HEK293 (cell line): ENCODE data around the gene NEK1.

Experiments used
- CTCF ChIA-PET: fragments of 350-600 bp; formaldehyde crosslinking; extraction: SDS; loops from one replicate; lab custom pipeline; 2021; ENCODE audit warnings: antibody characterized with exemption; lab: Yijun Ruan, JAX
- POLR2A ChIA-PET: fragments of 300-600 bp; formaldehyde crosslinking; extraction: SDS; loops from one replicate; lab custom pipeline; 2020; ENCODE audit warnings: antibody characterized with exemption, inconsistent platforms; lab: Yijun Ruan, JAX
- H3K27ac ChIP-seq: fragments of 200-500 bp; sonication (Bioruptor generic); 2 replicates; pipeline ENCODE4 v1.5.1; 2014; ENCODE audit warnings: low read depth, low read length, control low read depth, inconsistent platforms; ENCODE audit errors: extremely low read depth
- H3K36me3 ChIP-seq, 2 experiments: fragments of 200-500 bp in 1 of 2; sonication (Bioruptor generic) in 1 of 2; 1 replicate in 1 of 2; 2 replicates in 1 of 2; pipeline ENCODE4 v1.5.1; 2014 to 2017; ENCODE audit warnings: inconsistent platforms in 2 of 2, low read length in 2 of 2; ENCODE audit not compliant: control insufficient read depth in 2 of 2, insufficient read depth in 1 of 2
- H3K4me1 ChIP-seq: fragments of 200-500 bp; sonication (Bioruptor generic); 2 replicates; pipeline ENCODE4 v1.5.1; 2014; ENCODE audit warnings: mild to moderate bottlenecking, low read length, inconsistent platforms; ENCODE audit not compliant: control insufficient read depth, insufficient read depth
- H3K4me3 ChIP-seq: 2 replicates; pipeline ENCODE4 v1.5.1; 2011; ENCODE audit warnings: low read depth, mild to moderate bottlenecking, control low read depth, low read length, moderate library complexity
- H3K9me3 ChIP-seq: fragments of 200-500 bp; sonication (Bioruptor generic); 2 replicates; pipeline ENCODE4 v1.5.1; 2014; ENCODE audit warnings: low read depth, low read length, inconsistent platforms; ENCODE audit not compliant: control insufficient read depth, insufficient read depth
- BCL11A ChIP-seq: fragments of 450-650 bp; formaldehyde crosslinking; IDR thresholded peaks from 2 replicates; pipeline ENCODE4 v1.5.1; 2016; ENCODE audit warnings: low read depth, missing biosample characterization, missing genetic modification characterization
- FEZF1 ChIP-seq: fragments of 450-650 bp; formaldehyde crosslinking; IDR thresholded peaks from 2 replicates; pipeline ENCODE4 v1.5.1; 2016; ENCODE audit warnings: missing biosample characterization, missing genetic modification characterization
- GLI2 ChIP-seq: fragments of 450-650 bp; formaldehyde crosslinking; IDR thresholded peaks from 2 replicates; pipeline ENCODE4; 2017; ENCODE audit warnings: missing biosample characterization, missing genetic modification characterization, low read depth, borderline replicate concordance
- KLF16 ChIP-seq: fragments of 450-650 bp; formaldehyde crosslinking; IDR thresholded peaks from 2 replicates; pipeline ENCODE4 v1.5.1; 2017; ENCODE audit warnings: missing biosample characterization, missing genetic modification characterization
- KLF7 ChIP-seq: fragments of 450-650 bp; formaldehyde crosslinking; IDR thresholded peaks from 2 replicates; pipeline ENCODE4 v1.5.1; 2016; ENCODE audit warnings: missing biosample characterization, missing genetic modification characterization, borderline replicate concordance
- PRDM1 ChIP-seq: fragments of 450-650 bp; formaldehyde crosslinking; IDR thresholded peaks from 2 replicates; pipeline ENCODE4; 2016; ENCODE audit warnings: missing biosample characterization, missing genetic modification characterization
- SALL2 ChIP-seq: fragments of 450-650 bp; formaldehyde crosslinking; IDR thresholded peaks from 2 replicates; pipeline ENCODE4 v1.5.0; 2017; ENCODE audit warnings: missing biosample characterization, mild to moderate bottlenecking, missing genetic modification characterization, borderline replicate concordance
- ZBTB48 ChIP-seq: fragments of 450-650 bp; formaldehyde crosslinking; IDR thresholded peaks from 2 replicates; pipeline ENCODE4 v1.5.1; 2016; ENCODE audit warnings: missing biosample characterization, missing genetic modification characterization
- ZFP37 ChIP-seq: fragments of 450-650 bp; formaldehyde crosslinking; IDR thresholded peaks from 2 replicates; pipeline ENCODE4 v1.5.1; 2016; ENCODE audit warnings: missing biosample characterization, missing genetic modification characterization
- ZNF114 ChIP-seq: fragments of 450-650 bp; formaldehyde crosslinking; IDR thresholded peaks from 2 replicates; pipeline ENCODE4 v1.5.0; 2017; ENCODE audit warnings: missing biosample characterization, missing genetic modification characterization
- ZNF157 ChIP-seq: fragments of 450-650 bp; formaldehyde crosslinking; IDR thresholded peaks from 2 replicates; pipeline ENCODE4 v1.5.1; 2016; ENCODE audit warnings: missing biosample characterization, missing genetic modification characterization
- ZNF214 ChIP-seq: fragments of 450-650 bp; formaldehyde crosslinking; IDR thresholded peaks from 2 replicates; pipeline ENCODE4 v1.5.1; 2017; ENCODE audit warnings: missing biosample characterization, mild to moderate bottlenecking, missing genetic modification characterization, borderline replicate concordance
- ZNF37A ChIP-seq: fragments of 450-650 bp; IDR thresholded peaks from 2 replicates; pipeline ENCODE4 v1.5.1; 2018; ENCODE audit warnings: missing biosample characterization, missing genetic modification characterization
- ZNF510 ChIP-seq: fragments of 450-650 bp; formaldehyde crosslinking; IDR thresholded peaks from 2 replicates; pipeline ENCODE4 v1.5.1; 2018; ENCODE audit warnings: mild to moderate bottlenecking, missing genetic modification characterization, missing biosample characterization; ENCODE audit not compliant: insufficient replicate concordance
- ZNF514 ChIP-seq: fragments of 450-650 bp; formaldehyde crosslinking; IDR thresholded peaks from 2 replicates; pipeline ENCODE4 v1.5.1; 2016; ENCODE audit warnings: missing biosample characterization, missing genetic modification characterization
- ZNF600 ChIP-seq: fragments of 450-650 bp; formaldehyde crosslinking; IDR thresholded peaks from 2 replicates; pipeline ENCODE4 v1.5.1; 2016; ENCODE audit warnings: missing biosample characterization, missing genetic modification characterization
- ZNF610 ChIP-seq: fragments of 450-650 bp; formaldehyde crosslinking; IDR thresholded peaks from 2 replicates; pipeline ENCODE4 v1.5.1; 2016; ENCODE audit warnings: missing biosample characterization, missing genetic modification characterization, borderline replicate concordance
- ZNF707 ChIP-seq: fragments of 450-650 bp; formaldehyde crosslinking; IDR thresholded peaks from 2 replicates; pipeline ENCODE4 v1.5.1; 2016; ENCODE audit warnings: missing biosample characterization, missing genetic modification characterization
- ZSCAN16 ChIP-seq: fragments of 450-650 bp; formaldehyde crosslinking; IDR thresholded peaks from 2 replicates; pipeline ENCODE4 v1.5.1; 2016; ENCODE audit warnings: missing biosample characterization, missing genetic modification characterization
- TF ChIP-seq, protein P1 (sequence below): fragments of 450-650 bp; formaldehyde crosslinking; IDR thresholded peaks from 2 replicates; pipeline ENCODE4 v1.5.1; 2016; ENCODE audit warnings: missing biosample characterization, missing genetic modification characterization
- TF ChIP-seq, protein P2 (sequence below): fragments of 450-650 bp; formaldehyde crosslinking; IDR thresholded peaks from 2 replicates; pipeline ENCODE4; 2016; ENCODE audit warnings: missing biosample characterization, missing genetic modification characterization
- TF ChIP-seq, protein P3 (sequence below): fragments of 450-650 bp; formaldehyde crosslinking; IDR thresholded peaks from 2 replicates; pipeline ENCODE4 v1.5.1; 2016; ENCODE audit warnings: missing biosample characterization, missing genetic modification characterization

Gene NEK1

DNA sequence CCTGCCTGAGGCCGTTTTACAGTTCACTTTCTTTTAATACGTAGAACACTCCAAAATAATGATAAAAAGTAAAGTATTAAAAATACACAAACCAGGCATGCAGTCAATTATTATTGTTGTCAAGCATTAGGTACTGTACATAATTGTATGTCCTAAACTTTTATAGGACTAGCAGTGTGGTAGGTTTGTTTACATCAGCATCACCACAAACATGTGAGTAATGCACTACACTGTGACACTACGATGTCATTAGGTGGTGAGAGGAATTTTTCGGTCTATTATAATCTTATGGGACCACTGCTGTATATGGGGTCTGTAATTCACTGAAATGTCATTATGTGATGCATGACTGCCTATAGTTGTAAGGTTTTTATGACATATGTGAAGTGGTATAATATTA lies 192.1 kb downstream of the NEK1 start:
- TF ChIP-seq GLI2 (no peak), ZNF114 (tag by site-specific recombination) (no peak), ZFP37 (tag by site-specific recombination) (no peak), ZNF214 (tag by site-specific recombination) (no peak)
- CTCF ChIA-PET = interaction anchor here (0.7 kb wide), 1 partner anchor 11 kb away, joined by 3 read pairs; no protein-coding TSS in a partner anchor
- Histone ChIP-seq H3K27ac (no peak overlapping the region), H3K4me3 (no peak overlapping the region), H3K4me1 (no peaks in the 10 kb centered on the region), H3K9me3 (no peaks in the 10 kb centered on the region), H3K36me3 (peaks cover 0 to 4% of the 10 kb centered on the region in 2 experiments; a peak in 1 of 3 replicates)
- POLR2A ChIA-PET = no interaction called here

DNA sequence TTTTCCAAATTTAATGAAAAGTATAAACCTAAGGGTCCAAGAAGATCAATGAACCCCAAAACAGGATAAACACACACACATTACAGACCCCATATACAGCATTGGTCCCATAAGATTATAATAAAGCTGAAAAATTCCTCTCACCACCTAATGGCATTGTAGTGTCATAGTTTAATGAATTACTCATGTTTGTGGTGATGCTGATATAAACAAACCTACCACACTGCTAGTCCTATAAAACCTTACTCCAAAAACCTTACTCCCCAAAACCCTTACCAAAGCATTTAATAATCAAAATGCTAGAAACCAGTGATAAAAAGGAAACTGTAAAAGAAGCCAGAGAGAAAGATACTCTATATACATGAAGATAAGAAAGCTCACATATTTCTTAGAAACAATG lies 193.5 kb downstream of the NEK1 start:
- CTCF ChIA-PET = no interaction called here
- POLR2A ChIA-PET = no interaction called here
- TF ChIP-seq KLF7 (tag by site-specific recombination) (no peak), BCL11A (tag by site-specific recombination) (no peak), ZBTB48 (tag by site-specific recombination) (no peak), FEZF1 (tag by site-specific recombination) (no peak), ZNF514 (tag by site-specific recombination) (no peak), ZNF707 (tag by site-specific recombination) (no peak), ZNF510 (tag by site-specific recombination) (no peak), ZSCAN16 (no peak), ZNF600 (tag by site-specific recombination) (no peak), ZNF37A (tag by site-specific recombination) (no peak), ZNF610 (tag by site-specific recombination) (no peak), ZNF157 (tag by site-specific recombination) (no peak), PRDM1 (tag by site-specific recombination) (no peak), KLF16 (tag by site-specific recombination) (no peak), SALL2 (tag by site-specific recombination) (no peak)
- TF ChIP-seq, protein P1, sequence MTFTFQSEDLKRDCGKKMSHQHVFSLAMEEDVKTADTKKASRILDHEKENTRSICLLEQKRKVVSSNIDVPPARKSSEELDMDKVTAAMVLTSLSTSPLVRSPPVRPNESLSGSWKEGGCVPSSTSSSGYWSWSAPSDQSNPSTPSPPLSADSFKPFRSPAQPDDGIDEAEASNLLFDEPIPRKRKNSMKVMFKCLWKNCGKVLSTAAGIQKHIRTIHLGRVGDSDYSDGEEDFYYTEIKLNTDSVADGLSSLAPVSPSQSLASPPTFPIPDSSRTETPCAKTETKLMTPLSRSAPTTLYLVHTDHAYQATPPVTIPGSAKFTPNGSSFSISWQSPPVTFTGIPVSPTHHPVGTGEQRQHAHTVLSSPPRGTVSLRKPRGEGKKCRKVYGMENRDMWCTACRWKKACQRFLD = no peak
- TF ChIP-seq, protein P2, sequence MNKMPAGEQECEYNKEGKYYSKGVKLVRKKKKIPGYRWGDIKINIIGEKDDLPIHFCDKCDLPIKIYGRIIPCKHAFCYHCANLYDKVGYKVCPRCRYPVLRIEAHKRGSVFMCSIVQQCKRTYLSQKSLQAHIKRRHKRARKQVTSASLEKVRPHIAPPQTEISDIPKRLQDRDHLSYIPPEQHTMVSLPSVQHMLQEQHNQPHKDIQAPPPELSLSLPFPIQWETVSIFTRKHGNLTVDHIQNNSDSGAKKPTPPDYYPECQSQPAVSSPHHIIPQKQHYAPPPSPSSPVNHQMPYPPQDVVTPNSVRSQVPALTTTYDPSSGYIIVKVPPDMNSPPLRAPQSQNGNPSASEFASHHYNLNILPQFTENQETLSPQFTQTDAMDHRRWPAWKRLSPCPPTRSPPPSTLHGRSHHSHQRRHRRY (tag by site-specific recombination) = no peak
- TF ChIP-seq, protein P3, sequence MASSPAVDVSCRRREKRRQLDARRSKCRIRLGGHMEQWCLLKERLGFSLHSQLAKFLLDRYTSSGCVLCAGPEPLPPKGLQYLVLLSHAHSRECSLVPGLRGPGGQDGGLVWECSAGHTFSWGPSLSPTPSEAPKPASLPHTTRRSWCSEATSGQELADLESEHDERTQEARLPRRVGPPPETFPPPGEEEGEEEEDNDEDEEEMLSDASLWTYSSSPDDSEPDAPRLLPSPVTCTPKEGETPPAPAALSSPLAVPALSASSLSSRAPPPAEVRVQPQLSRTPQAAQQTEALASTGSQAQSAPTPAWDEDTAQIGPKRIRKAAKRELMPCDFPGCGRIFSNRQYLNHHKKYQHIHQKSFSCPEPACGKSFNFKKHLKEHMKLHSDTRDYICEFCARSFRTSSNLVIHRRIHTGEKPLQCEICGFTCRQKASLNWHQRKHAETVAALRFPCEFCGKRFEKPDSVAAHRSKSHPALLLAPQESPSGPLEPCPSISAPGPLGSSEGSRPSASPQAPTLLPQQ = no peak

More for the DNA sequence above, 193.5 kb downstream of the NEK1 start:
- H3K4me1 ChIP-seq = no peaks in the 10 kb centered on the region
- H3K27ac ChIP-seq = no peak overlapping the region
- H3K36me3 ChIP-seq = no peaks in the 10 kb centered on the region
- H3K4me3 ChIP-seq = no peak overlapping the region
- no peaks in the 10 kb centered on the region for H3K9me3 ChIP-seq
